ENCODE measurements around the gene AADACL4.

DNA sequence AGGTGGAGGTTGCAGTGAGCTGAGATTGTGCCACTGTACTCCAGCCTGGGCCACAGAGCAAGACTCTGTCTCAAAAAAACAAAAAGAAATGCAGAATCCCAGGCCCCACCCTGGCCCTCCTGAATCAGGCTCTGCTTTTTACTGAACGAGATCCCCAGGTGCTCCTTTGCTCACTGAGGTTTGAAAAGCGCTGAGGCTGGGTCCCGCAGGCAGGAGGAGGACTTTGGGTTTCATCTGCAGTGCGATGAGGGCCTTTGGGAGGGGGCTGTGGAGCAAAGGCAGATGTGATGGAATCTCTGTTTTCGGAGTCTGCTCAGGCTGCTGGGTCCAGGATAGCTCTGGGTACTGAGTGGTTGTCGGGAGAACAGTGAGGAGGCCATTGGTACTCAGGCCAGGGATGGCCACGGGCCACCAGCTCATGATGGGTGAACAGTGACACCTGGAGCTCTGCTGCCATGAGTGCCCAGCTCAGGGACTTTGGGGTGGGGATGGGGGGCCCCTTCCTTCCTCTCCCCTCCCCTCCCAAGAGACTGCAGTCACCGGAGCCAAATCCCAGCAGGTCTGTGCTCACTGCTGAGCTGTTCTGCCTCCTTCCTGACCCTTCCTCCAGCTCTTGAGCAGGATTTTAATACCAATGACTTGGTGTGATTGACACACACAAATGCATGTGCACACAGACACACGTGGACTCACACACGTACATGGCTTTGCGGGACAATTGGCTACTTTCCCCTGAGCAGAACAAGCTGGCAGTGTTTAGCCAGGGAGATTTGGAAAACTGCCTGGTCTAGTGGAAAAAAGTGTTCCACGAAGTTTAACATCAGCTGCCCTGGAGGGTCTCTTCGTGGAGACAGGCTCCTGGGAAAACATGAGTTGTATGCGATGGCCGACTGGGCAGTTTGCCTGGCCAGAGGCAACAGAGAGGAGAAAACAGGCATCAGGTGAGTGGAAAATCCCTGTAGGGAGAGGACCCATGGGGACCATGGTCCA, 22.2 kb upstream of the AADACL4 start:
- TF ChIP-seq, protein P1, sequence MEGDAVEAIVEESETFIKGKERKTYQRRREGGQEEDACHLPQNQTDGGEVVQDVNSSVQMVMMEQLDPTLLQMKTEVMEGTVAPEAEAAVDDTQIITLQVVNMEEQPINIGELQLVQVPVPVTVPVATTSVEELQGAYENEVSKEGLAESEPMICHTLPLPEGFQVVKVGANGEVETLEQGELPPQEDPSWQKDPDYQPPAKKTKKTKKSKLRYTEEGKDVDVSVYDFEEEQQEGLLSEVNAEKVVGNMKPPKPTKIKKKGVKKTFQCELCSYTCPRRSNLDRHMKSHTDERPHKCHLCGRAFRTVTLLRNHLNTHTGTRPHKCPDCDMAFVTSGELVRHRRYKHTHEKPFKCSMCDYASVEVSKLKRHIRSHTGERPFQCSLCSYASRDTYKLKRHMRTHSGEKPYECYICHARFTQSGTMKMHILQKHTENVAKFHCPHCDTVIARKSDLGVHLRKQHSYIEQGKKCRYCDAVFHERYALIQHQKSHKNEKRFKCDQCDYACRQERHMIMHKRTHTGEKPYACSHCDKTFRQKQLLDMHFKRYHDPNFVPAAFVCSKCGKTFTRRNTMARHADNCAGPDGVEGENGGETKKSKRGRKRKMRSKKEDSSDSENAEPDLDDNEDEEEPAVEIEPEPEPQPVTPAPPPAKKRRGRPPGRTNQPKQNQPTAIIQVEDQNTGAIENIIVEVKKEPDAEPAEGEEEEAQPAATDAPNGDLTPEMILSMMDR (IDR thresholded peaks at IDR 0.05; ENCODE audit: poor library complexity, severe bottlenecking) = no peak
- TF ChIP-seq EZH2 (IDR thresholded peaks at IDR 0.05; ENCODE audit: borderline replicate concordance, insufficient read depth, low read length, poor library complexity, severe bottlenecking) (no peak), EP300 (conservative IDR thresholded peaks at IDR 0.05; ENCODE audit: poor library complexity, severe bottlenecking) (no peak), TAF1 (IDR thresholded peaks at IDR 0.05; ENCODE audit: low read depth) (no peak), POLR2AphosphoS5 (IDR thresholded peaks at IDR 0.05) (no peak), RAD21 (conservative IDR thresholded peaks at IDR 0.05) (no peak), REST (IDR thresholded peaks at IDR 0.05; ENCODE audit: borderline replicate concordance) (no peak)
